Activated naive CD8-positive, alpha-beta T cell treated with anti-CD3 and anti-CD28 coated beads, Interleukin-2, amount 50 U/mL, for 24 hours (primary cell): ENCODE results near the gene ARMC10.
A peak's percentile ranks its signal among the peaks of the same experiment; 100 is the strongest.
"Not testable (repeated sequence)": the region's sequence is repeated elsewhere in the genome, so short reads cannot be mapped to it uniquely, and the experiment has no call there.

Source experiments
- ATAC-seq: fragments of 150-1000 bp; cut with Tn5 transposase; one replicate; pipeline ENCODE4 v1.10.0; 2021
- DNase-seq: peaks from one replicate; pipeline ENCODE4 v3.0.0; 2021
- H3K27ac Mint-ChIP-seq: one replicate; pipeline ENCODE4 v1.8.0; 2021; ENCODE audit warnings: mild to moderate bottlenecking, mixed read lengths
- H3K27me3 Mint-ChIP-seq: one replicate; pipeline ENCODE4 v1.8.0; 2021; ENCODE audit warnings: mixed read lengths
- H3K36me3 Mint-ChIP-seq: one replicate; pipeline ENCODE4 v1.8.0; 2021; ENCODE audit warnings: low read depth, mixed read lengths
- H3K4me1 Mint-ChIP-seq: one replicate; pipeline ENCODE4 v1.8.0; 2021; ENCODE audit warnings: mixed read lengths
- H3K4me3 Mint-ChIP-seq: one replicate; pipeline ENCODE4 v1.8.0; 2021; ENCODE audit warnings: mild to moderate bottlenecking, moderate library complexity, mixed read lengths
- H3K9me3 Mint-ChIP-seq: one replicate; pipeline ENCODE4 v1.8.0; 2021; ENCODE audit warnings: mixed read lengths

ARMC10 gene

DNA sequence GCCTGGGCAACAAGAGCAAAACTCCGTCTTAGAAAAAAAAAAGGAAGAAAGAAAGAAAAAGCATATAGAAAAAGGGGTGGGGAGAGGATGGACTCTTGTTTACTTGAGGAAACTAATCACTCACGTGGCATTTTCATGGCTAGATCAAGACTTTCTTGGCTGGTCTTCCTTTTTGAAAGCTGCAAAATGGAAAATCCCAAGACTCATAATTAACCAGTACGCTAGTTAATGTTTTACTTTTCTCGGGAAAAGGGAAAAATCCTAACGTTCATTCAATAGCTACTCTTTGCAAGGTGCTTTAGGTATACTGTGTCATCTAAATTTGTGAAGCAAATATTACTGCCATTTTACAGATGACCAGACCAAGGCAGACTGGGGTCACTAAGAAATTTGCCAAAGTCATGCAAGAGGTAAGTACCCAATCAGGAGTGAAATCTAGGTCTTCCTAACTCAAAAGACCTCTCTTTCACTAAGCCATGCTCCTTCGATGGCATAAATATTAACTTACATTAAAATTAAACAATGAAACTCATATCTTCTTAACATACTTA is 49.6 kb downstream of the ARMC10 start:
- Mint-ChIP-seq H3K9me3 (no peaks in the 10 kb centered on the region), H3K4me1 (no peaks in the 10 kb centered on the region), H3K4me3 (no peak overlapping the region), H3K27me3 (no peaks in the 10 kb centered on the region), H3K36me3 (peaks cover 36% of the 10 kb centered on the region), H3K27ac (no peak overlapping the region)
- no peak for DNase-seq
- no peak for ATAC-seq

DNA sequence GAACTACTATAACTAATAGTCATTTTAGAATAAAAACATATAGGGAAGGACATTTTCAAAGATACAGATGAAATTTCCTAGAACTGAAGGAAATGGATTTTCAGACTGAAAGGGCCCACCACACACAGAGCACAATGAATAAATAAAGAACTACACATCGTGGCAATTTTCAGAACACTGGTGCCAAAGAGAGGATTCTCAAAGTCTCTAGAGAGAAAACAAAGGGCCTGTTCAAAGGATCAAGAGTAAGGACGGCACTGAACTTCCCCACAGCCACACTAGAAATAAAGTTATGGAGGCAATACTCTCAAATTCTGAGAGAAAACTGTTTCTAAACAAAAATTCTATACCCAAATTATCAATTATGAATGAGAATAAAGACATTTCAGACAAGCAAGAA is 52.1 kb downstream of the ARMC10 start:
- Mint-ChIP-seq H3K4me1 (peaks cover 3% of the 10 kb centered on the region), H3K27me3 (no peaks in the 10 kb centered on the region), H3K4me3 (no peak overlapping the region), H3K9me3 (no peaks in the 10 kb centered on the region), H3K36me3 (peaks cover 25% of the 10 kb centered on the region), H3K27ac (no peak overlapping the region)
- ATAC-seq (no peak), DNase-seq (no peak)

- no peak for DNase-seq
- H3K4me3 Mint-ChIP-seq = no peak overlapping the region
- H3K4me1 Mint-ChIP-seq = peaks cover 5% of the 10 kb centered on the region
- ATAC-seq = no peak
- H3K36me3 Mint-ChIP-seq = peaks cover 19% of the 10 kb centered on the region
- H3K27ac Mint-ChIP-seq = no peak overlapping the region
- no peaks in the 10 kb centered on the region for H3K27me3 Mint-ChIP-seq
- H3K9me3 Mint-ChIP-seq = no peaks in the 10 kb centered on the region
Measured at GRCh38 chr7:103129702-103130549, 55.0 kb downstream of the ARMC10 start.

GRCh38 chr7:103130901-103131624 is 56.1 kb downstream of the ARMC10 start:
- Mint-ChIP-seq H3K4me1 (peaks cover 5% of the 10 kb centered on the region), H3K4me3 (no peak overlapping the region), H3K27ac (no peak overlapping the region), H3K36me3 (peaks cover 16% of the 10 kb centered on the region), H3K9me3 (no peaks in the 10 kb centered on the region), H3K27me3 (no peaks in the 10 kb centered on the region)
- DNase-seq = no peak
- ATAC-seq = no peak

DNA sequence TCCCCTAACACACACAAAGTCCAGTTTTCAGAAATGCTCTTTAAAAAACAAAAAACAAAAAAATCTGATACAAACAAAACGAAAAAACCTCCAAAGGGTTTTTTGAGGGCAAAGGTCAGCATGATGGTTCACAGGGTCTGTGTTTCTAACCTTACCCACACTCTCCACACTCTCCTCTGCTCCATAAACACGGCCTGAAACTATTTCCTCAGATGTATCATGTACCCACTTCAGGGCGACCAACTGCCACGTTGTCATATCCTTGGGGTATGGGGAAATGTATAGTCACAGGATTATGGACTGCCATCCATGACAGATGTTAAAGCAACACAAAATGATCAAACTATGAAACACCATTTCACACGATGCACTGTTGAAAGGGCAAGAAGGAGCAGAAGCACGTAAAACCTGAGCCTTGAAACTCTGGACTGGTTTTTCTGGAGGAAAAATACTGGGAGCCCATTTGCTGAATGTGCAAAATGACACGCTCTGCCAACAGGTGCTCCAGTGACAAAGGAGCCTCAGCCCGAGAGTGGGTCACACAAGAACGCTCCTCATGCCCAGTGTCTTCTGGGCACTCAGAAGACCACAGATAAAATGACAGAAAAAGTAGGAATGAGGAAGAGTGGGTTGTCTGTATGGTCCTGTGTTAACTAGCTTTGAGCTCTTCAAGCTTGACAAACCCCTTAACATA is 58.2 kb downstream of the ARMC10 start:
- no peak for DNase-seq
- Mint-ChIP-seq H3K4me1 (peaks cover 5% of the 10 kb centered on the region), H3K9me3 (no peaks in the 10 kb centered on the region), H3K4me3 (no peak overlapping the region), H3K27me3 (no peaks in the 10 kb centered on the region), H3K36me3 (peaks cover 5% of the 10 kb centered on the region), H3K27ac (no peak overlapping the region)
- no peak for ATAC-seq

DNA sequence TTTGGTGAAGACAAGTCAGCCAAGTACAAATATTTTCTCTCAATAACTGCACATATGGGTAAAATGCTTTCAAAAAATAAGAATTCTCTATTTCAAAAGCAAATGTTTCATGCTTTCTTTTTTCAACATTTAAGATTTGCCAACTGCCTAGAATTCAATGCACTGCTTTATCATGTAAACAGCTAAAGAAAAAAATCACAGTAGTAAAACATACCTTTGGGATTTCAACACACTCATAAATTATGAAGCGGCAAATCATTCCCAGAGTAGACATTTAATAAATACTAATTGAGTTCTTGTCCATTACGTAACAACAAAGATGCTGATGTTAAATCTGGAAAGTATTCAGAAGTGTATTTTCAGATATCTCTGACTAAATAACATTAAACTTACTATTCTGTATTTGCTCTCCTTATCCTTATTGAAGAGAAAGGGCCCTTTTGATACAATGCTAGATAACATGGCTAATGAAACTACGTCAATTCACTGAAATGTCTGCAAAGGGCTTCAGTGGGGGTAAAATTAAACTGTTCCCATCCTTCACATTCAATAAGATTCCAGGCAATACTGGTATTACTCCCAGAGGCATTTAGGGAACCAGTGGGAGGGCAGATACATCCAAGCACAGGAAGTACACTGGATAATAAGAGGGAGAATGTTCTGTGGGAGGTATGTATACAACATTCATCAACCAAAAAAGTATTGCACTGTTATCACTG is 60.1 kb downstream of the ARMC10 start:
- DNase-seq = no peak
- Mint-ChIP-seq H3K4me1 (peaks cover 4% of the 10 kb centered on the region), H3K4me3 (no peak overlapping the region)

GRCh38 chr7:103140061-103140460 is 65.1 kb downstream of the ARMC10 start:
- no peak for ATAC-seq
- no peak for DNase-seq
- Mint-ChIP-seq H3K4me3 (no peak overlapping the region), H3K36me3 (peaks cover 13% of the 10 kb centered on the region), H3K9me3 (no peaks in the 10 kb centered on the region), H3K4me1 (peaks cover 4% of the 10 kb centered on the region), H3K27ac (no peak overlapping the region), H3K27me3 (no peaks in the 10 kb centered on the region)

More for the DNA sequence above, 60.1 kb downstream of the ARMC10 start:
- no peaks in the 10 kb centered on the region for H3K9me3 Mint-ChIP-seq
- H3K27me3 Mint-ChIP-seq = no peaks in the 10 kb centered on the region
- peaks cover 2% of the 10 kb centered on the region for H3K36me3 Mint-ChIP-seq
- ATAC-seq = no peak
- H3K27ac Mint-ChIP-seq = no peak overlapping the region

DNA sequence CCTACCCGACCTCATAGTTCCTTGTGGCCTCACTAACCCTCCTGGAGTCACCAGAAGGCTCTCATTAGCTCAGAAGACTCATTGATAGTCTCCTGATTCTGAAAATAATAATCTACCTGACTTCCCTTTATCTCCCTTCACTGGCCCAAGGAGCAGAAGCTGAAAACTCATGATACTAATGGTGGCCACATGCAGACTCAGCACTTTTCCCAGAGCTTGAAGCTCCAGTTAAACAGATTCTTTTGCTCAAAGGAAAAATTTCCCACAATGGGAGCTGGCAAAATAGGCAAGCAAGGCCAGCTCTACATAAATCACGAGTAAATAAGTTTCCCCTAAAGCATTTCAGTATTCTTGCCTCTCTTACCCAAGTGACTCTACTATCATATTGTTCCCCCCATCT is 65.7 kb downstream of the ARMC10 start:
- DNase-seq = no peak
- ATAC-seq = no peak
- Mint-ChIP-seq H3K36me3 (peaks cover 13% of the 10 kb centered on the region), H3K9me3 (no peaks in the 10 kb centered on the region), H3K4me1 (peaks cover 4% of the 10 kb centered on the region), H3K27ac (no peak overlapping the region), H3K4me3 (no peak overlapping the region), H3K27me3 (no peaks in the 10 kb centered on the region)

- no peak overlapping the region for H3K4me3 Mint-ChIP-seq
- DNase-seq = no peak
- no peaks in the 10 kb centered on the region for H3K27me3 Mint-ChIP-seq
- no peak for ATAC-seq
- peaks cover 13% of the 10 kb centered on the region for H3K36me3 Mint-ChIP-seq
- peaks cover 11% of the 10 kb centered on the region for H3K4me1 Mint-ChIP-seq
- H3K9me3 Mint-ChIP-seq = no peaks in the 10 kb centered on the region
- H3K27ac Mint-ChIP-seq = no peak overlapping the region
Measured at GRCh38 chr7:103141753-103142404, 66.9 kb downstream of the ARMC10 start.

- peaks cover 17% of the 10 kb centered on the region for H3K4me1 Mint-ChIP-seq
- peaks cover 13% of the 10 kb centered on the region for H3K36me3 Mint-ChIP-seq
- no peak overlapping the region for H3K27ac Mint-ChIP-seq
- no peaks in the 10 kb centered on the region for H3K9me3 Mint-ChIP-seq
- DNase-seq = no peak
- no peak for ATAC-seq
- no peaks in the 10 kb centered on the region for H3K27me3 Mint-ChIP-seq
- H3K4me3 Mint-ChIP-seq = no peak overlapping the region
Measured at GRCh38 chr7:103142494-103142893, 67.6 kb downstream of the ARMC10 start.

GRCh38 chr7:103143868-103144267 is 68.9 kb downstream of the ARMC10 start:
- ATAC-seq (no peak), DNase-seq (no peak)
- H3K4me1 Mint-ChIP-seq = peaks cover 28% of the 10 kb centered on the region
- H3K4me3 Mint-ChIP-seq = no peak overlapping the region
- H3K9me3 Mint-ChIP-seq = no peaks in the 10 kb centered on the region
- peaks cover 11% of the 10 kb centered on the region for H3K36me3 Mint-ChIP-seq
- H3K27me3 Mint-ChIP-seq = no peaks in the 10 kb centered on the region
- no peak overlapping the region for H3K27ac Mint-ChIP-seq

- H3K9me3 Mint-ChIP-seq, H3K27ac Mint-ChIP-seq, ATAC-seq, H3K4me3 Mint-ChIP-seq, DNase-seq, H3K27me3 Mint-ChIP-seq: not testable (repeated sequence)
- peaks cover 11% of the 10 kb centered on the region for H3K36me3 Mint-ChIP-seq
- H3K4me1 Mint-ChIP-seq = peaks cover 32% of the 10 kb centered on the region
Measured at GRCh38 chr7:103144754-103145153, 69.8 kb downstream of the ARMC10 start.

DNA sequence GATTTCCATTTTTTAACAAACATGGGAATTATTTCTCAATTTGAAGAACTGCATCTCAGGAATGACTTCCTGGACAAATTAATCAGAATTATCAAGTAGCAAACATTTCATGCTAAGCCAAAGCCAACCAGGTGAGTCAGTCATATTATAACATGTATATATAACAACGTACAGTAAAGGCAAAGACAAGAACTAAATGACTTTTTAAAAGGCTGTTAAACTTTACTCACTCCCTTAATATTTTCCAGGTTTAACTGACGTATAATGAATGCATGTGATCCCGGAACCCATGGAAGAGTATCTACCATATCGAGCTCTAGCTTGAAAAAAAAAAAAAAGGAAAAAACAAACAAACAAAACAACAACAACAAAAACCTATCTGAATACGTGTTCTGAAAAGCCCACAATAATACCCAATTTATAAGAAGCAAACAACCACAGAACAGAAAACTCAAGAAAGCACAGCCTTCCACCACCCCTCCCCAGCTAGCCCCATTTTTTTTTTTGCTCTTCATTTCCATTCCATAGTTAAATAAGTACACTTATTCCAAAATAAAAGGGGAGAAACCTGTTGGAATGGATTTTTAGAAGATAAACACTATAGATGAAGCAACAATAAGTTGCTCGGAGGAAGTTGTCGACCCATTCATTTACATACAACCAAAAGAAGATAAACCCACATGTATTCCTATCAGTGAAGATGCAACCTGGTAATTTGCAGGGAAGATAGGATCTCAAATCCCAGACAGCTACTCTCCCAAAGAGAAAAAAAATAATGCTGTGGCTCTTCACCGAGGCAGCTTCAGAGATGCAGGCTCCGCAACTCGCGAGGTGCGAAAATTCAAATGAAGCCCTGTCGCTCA is 73.4 kb downstream of the ARMC10 start:
- no peak for DNase-seq
- H3K36me3 Mint-ChIP-seq = peaks cover 8% of the 10 kb centered on the region
- no peaks in the 10 kb centered on the region for H3K9me3 Mint-ChIP-seq
- H3K4me3 Mint-ChIP-seq = peak overlapping the region; percentile 94
- no peaks in the 10 kb centered on the region for H3K27me3 Mint-ChIP-seq
- peak overlapping the region; percentile 96 for H3K27ac Mint-ChIP-seq
- no peak for ATAC-seq
- peaks cover 35% of the 10 kb centered on the region for H3K4me1 Mint-ChIP-seq
